GM19463 (cell line): ENCODE results near the gene HAAO.
"Not testable (repeated sequence)": the region's sequence is repeated elsewhere in the genome, so short reads cannot be mapped to it uniquely, and the experiment has no call there.

Experiments
- ATAC-seq: cut with Tn5 transposase; IDR thresholded peaks from one replicate; pipeline ENCODE4 v1.9.1; 2021; ENCODE audit warnings: mild to moderate bottlenecking, moderate library complexity; ENCODE audit not compliant: unreplicated experiment

The HAAO gene

DNA sequence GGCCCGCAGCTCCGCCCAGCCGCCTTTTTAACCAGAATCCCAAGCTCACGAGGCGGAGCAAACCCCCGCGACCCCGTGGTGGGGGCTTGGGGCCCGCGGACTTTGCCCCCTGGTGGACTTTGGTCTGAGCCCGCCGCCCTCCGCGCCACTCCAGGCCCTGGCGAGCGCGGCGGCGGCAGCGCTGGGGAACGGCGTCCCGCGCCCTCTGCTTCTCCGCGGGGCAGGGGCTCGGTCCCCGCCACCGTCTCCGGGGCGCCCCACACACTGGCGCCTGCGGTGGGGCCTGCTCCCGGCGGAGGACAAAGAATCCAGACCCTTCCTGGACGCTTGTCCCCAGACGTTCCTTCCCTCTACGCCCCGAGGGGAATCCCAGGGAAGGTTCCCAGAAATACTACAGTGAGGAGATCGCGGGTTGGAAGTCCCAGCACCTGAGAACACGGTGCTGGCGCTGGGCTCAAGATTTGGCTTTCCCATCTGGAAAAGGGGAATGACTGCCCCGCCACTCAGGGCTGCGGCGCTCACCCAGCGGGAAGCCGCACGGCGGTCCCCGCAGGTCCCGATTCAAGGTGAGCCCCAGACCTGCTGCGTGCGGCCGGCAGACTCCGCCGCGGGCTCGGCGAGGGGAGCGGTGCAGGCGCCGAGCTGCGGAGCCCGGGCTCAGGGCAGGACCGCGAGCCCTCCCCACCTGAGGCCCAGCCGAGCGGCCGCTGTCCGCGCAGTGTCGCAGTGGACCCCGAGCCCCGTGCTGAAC lies at the start of gene HAAO:
HAAO (minus strand) TSS at position 1 of the 751 bp plus-strand sequence. CDS start 47 bp downstream, outside the sequence.
- ATAC-seq: peak; percentile 36

DNA sequence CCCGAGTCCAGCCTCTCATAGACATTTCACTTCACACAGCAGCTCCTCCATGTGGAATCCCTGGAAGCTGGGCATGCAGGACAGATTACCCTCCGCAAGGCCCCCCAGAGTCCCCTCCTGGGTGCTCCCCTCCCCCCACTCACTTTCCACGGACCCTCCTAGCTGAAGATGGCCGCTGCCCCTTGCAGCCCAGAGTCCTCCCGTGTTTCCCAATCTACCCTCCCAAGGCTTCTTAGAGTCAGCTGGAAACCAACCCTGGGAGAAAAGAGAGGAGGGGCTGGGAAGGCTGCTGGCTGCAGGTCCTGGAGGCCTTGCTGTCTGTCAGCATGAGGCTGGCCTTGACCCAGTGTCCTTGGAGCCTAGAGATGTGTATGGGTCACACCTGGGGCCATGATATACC lies 49.0 kb upstream of the HAAO start:
- no peak for ATAC-seq

DNA sequence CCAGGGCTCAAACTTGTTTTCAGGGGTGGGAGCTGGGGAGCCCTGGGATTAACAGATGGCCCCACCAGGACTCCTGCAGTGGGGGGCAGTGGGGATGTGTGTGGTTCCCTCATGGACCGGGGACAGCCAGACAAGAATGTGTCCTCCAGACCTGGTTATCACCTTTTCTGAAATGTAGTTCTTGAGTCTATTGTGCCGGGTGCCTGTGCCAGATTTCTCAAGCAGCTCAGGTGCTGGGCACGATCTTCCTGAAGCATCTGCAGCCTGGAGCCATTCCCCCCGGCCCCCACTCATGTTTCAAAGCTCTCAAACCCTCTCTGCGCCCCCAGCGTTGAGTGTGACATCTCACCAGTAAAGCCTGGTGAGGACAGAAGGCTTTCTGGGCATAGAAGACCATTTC lies 48.4 kb upstream of the HAAO start:
- no peak for ATAC-seq

DNA sequence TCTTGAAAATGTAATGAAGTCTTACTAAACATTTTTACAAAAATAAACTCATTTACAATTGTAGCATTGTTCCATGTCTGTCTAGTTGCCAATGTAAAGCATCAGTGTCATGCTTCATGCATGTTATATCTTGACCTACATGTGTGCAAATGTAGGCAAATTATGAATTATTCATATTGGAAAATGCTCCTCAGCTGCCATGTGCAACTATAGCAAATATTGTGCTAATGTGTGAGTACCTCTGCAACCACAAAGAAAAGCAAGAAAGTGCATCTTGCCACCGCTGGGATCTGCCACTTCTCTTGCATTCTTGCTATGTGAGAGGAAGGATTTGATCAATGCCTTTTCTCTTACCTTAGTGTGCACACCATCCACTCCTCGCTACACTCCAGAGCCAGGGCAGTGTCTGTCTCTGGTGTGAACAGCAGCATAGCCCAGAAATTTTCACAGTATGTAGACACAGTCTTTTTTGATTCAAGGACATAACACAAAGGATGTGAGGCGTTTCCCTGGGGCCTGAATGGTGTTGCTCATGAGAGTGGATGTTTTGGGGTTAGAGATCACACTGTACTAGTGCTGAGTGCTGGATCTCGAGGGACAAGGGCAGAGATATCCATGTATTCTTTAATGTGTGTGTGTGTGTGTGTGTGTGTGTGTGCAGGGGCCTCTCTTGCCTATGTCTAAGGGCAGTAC lies 47.6 kb upstream of the HAAO start:
- ATAC-seq: no peak

DNA sequence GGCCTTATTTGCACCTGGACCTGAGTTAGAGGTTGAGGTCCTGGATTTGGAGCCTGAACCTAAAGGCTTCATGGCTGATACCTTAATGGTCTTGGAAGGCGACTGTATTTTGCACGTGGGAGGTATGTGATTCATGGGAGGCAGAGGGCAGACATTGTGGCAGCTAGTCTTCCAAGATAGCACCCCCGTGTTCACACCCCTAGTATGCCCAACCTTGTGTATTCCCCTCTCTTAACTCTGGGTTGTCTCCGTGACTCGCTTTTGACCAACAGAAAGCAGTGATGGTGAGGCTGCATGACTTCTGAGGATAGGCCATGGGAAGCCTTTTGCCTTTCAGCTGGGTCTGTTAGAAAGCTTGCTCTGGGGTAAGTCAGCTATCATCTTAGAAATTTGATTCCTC lies 45.8 kb upstream of the HAAO start:
- no peak for ATAC-seq

DNA sequence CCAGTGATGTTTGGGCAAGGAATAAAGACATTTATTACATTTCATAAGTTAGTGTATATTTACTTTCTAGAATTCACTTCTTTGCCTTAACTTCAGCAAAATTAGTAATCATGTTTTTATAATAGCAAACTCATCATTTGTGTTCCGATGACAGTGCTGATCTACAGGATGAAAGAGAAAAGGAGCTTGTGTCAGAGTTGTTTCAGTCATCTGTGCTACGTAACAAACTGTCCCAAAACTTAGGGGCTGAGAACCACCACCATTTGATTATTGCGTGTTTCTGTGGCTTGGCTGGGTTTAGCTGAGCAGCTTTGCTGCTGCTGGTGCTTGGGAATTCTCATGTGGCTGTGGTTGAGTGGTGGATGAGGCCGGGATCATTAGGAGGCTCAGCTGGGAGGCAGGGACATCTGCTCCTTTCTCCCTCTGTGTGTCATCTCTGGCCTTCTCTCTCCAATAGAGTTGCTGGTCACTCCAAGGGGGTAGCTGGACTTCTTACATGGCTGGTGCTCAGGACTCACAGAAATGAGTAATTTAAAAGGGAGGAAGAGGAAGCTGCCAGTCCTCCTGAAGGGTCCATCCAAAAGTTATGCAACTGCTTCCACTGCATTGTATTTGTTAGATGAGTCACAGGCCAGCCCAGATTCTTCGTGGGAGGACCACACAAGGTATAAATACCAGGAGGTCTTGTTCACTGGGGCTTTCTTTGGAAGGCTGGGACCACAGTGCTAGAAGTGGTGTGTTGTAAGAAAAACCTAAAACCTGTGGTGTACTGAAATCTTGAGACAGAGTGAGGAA lies 43.4 kb upstream of the HAAO start:
- ATAC-seq: no peak

DNA sequence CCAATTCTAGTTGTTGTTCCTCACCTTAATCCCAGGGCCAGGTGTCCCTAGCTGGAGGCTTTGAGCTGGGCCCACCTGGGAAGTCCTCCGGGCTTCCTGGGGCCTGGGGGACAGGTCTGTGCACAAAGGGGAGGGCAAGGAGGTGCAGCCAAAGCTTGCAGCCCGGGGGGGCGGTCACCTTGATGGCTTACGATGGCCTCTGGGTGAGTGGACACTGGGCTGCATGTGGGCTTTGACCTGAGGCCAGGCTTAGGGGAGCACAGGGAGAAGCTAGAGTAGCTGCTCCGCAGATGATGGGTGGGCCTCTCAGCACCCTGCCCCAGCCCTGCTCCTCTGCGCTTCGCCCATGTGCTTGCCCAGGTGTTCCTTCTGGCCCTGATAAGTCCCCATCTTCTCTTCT lies 41.8 kb upstream of the HAAO start:
- no peak for ATAC-seq

DNA sequence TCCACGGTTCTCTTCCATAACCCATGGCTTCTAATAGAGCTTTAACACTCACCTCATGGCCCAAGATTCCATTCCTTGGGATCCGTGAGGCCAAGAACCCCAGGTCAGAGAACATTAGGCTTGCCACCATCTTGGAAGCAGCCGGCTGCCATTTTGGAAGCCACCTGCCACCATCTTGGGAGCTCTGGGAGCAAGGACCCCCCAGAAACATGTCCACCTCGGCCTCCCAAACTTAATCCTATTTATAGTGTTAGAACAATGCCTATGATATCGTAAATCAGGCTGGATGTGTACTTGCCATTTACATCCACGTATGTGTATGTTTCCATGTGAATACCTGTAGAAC lies 39.9 kb upstream of the HAAO start:
- ATAC-seq: no peak

DNA sequence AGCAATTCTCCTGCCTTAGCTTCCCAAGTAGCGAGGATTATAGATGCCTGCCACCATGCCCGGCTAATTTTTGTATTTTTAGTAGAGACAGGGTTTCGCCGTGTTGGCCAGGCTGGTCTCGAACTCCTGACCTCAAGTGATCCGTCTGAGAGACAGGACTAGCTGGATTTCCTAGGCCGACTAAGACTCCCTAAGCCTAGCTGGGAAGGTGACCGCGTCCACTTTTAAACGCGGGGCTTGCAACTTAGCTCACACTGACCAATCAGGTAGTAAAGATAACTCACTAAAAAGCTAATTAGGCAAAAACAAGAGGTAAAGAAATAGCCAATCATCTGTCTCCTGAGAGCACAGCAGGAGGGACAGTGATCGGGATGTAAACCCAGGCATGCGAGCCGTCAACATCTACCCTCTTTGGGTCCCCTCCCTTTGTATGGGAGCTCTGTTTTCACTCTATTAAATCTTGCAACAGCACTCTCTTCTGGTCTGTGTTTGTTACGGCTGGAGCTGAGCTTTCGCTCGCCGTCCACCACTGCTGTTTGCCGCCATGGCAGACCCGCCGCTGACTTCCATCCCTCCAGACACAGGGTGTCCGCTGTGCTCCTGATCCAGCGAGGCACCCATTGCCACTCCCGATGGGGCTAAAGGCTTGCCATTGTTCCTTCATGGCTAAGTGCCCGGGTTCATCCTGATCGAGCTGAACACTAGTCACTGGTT lies 39.3 kb upstream of the HAAO start:
- ATAC-seq: not testable (repeated sequence)

DNA sequence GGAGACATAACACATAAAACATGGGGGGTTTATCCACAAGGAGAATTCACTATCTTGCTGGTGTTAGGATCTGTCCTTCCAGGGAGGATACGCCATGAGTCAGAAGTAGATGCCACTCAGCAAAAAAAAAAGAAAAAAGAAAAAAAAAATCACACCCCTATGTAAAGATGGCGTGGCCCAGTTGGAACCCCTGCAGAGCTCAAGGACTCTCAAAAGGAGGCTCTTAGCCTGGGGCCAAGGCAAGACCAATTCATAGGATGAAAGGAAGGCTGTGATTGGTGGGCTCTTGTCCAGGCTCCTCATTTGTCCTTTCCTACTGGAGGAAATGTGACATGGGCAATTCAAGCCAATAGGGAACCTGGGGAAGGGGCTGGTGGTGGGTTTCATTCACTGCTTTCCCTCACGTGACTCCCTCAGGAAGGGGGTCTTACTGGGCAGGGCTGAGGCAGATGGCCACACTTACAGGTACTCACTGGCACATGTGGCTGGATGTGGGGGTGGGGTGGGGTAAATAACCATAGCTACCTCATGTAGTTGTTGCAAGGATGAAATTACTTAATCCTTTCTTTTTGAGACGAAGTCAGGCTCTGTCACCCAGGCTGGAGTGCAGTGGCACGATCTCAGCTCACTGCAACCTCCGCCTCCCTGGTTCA lies 38.7 kb upstream of the HAAO start:
- ATAC-seq: no peak

DNA sequence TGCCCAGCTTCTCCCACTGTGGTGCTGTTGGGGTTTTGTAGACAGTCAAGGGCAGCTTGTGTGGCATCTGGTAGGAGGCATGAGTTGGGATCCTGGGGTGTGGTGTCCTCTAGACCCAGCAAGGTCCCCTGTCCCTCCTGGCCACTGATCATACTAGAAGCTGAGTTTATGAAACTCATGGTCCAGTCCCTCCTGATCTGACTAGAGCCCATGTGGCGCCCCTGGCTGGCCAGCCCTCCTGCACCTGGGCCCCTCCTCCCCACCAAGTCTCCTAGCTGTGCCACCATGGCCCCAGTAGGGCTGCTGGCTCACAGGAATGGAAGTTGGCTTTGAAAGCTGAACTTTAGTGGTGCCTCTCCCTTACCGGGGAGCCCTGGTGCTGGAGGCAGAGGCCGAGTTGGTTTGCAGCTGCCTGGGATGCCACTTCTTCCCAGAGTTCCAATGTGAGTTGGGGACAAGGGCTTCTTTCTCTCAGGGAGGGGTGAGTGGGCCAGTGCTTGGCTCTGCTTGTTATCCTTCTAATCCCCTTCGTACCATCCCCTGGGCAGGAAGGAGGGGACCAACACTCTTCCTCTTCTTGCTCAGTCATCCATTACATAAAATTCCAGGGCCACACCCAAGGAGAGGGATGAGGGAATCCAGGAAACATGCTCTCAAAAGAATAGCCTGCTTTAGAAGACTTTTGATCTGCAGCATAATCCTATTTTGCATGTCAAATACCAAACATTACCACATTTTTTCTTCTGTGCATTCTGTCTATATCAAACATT lies 37.5 kb upstream of the HAAO start:
- no peak for ATAC-seq

DNA sequence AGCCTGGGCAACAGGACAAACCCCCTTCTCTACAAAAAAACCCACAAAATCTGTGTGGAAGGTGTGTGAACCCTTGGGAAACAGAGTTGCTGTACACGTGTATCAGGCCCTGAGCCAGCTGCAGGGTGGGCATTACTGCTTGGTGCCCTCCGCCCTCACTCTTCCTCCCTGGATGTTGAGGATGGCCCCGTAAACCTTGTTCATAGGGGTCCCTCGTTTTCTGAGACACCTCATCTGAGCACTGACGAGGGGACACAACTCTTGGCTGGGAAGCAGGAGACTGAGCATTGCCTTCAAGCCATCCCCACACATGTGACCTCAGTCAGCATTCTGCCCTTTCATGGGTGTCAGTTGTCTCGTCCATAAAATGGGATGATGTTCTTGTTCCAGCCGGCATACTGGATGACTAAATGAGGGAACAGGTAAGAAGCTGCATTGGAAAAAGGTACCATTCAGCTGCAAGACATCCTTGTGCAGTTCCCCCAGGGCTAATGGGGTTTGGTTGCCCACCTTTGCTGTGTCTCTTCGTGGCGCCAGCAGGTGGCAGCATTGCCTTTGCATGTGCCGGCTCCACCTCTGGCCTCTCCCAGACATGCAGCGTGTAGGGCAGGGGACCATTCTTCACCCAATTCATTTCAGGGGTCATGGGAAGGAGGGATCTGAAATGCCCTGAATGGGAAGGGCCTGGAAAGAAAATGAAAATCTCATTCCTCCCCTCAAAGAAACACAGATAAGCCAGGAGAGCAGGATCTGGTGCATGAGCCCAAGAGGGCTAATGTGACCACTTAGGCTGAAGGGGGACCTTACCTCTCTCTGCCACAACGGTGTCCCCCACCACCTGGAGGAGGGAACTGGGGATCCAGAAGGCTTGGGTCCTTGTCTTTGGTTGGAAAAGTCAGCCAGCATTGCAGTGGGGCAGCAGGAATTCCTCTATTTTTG lies 36.4 kb upstream of the HAAO start:
- ATAC-seq: peak; percentile 92

DNA sequence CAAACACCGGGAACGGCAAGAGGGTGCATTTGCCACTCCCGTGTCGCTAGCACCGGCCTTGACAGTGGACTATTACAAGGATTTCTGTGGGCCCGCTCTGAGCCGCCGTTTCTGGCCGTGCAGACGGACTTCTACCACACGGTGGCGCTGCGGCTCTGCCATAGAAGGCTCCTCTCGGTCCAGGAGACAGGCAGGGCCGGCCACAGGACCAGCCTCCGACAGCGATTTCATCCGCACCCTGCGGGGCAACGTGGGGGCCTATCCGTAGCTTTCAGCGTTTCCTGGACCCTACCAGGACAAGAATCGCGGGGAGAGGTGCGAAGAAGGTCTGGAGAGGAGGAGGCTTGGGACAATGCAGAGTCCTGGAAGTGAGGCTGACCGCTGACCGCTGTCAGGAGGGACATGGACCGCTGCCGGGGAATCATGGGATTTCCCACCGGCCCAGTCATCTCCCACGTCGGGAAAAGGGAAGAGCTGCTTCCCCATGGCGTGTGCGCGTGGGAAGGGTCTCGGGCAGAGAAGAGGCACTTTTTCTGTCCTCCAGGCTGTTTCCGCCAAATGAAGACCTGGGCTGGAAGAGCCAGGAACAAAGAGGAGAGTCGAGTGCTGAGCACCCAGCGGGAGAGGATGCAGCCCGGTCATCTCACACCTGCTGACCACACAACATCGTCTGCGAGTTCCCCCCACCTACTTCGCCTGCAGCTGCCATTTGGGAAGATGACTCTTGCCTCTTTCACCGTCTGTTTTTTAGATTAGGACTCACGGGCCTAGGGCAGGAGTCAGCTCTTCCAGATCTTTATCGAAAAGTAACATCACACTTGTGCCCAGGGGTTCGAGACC lies 35.5 kb upstream of the HAAO start:
- peak; percentile 69 for ATAC-seq

DNA sequence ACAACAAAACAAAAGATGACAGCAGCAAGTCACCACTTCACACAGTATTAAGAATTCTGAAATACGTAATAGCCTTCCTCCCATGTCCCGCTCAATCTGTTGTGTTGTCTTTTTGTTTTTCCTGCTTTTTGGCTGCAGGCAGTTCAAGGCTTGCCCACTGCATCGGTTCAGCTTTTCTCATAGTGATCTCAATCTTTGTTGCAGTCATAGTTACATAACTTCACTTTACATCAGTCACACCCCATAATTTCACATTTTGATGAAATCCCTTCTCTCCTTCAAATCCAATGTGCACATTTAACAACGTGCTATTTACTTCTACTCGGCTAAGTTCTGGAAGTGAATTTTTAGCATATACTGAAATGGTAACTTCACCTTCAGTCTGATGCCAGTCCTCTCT lies 33.8 kb upstream of the HAAO start:
- ATAC-seq: no peak

DNA sequence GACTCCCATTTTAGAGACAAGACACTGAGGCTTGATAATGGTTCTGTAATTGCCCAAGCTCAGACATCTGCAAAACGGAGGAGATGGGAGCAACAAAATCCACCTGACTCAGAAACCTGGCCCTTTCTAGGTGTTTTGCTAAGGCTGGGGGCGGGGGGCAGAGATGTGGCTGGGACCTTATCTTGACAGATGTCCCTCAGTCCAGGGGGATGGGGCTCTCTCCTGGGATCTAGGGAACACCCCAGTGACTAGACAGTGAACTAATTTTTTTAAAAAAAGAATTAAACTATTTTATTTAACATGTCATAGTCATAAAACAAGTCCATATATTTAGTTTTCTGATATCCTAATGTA lies 32.0 kb upstream of the HAAO start:
- ATAC-seq: no peak

DNA sequence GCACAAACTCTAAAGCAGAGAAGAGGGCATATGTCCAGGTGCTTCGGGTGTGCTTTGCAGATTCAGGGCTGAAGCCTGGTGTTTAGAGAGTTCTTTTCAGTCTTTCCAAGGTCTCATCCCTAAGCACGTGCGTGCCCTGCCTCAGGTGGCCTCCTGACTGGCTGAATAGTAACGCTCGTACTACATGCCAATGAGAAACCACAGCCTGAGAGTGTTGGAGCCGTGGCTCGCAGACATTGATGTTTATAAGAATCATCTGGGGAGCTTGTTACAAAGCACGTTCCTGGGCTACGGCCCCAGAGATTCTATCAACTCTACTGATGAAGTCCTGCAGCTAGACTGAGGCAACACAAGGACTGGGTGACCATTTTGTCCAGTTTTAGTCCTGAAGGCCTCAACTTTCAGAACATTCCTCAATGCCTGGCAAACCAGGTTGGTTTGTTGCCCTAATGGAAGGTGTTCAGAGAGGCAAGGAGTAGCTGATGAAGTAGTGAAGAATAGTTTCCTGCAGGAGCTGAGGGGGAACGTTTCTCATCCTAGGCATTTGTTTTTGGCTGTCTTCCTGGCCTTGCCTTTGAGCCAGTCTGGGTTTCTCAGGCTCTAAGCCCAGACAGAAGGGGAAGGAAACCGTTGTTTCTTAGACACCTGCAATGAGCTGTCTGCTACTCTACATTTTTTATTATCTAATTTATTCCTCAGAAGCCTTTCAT lies 31.5 kb upstream of the HAAO start:
- ATAC-seq: no peak

DNA sequence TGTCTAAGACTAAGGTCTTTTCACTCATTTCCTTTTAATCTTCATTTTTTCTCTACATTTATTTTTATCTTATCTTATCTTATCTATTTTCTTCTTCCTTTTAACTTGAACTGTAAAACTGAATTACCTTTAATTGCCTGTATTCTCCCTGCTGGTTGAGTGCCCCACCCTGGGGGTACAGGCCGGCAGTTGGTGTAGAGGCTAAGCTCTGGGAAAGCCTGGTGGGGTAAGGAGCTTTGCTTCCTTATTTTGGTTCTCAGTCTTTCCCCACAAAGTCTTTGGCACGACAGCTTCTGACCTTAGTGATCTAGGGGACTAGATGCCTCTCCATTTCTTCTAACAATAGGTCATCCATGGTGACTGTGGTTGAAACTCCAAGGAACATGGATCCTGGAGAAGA lies 26.8 kb upstream of the HAAO start:
- ATAC-seq: no peak
